AG20443 (cell line): Measurements from ENCODE around the gene THOC6.
A peak's percentile ranks its signal among the peaks of the same experiment; 100 is the strongest.

Source experiments
- DNase-seq: peaks from one replicate; pipeline ENCODE4 v3.0.0; 2012; ENCODE audit warnings: low spot score, mixed read lengths

Gene THOC6

GRCh38 chr16:3023669-3024478 lies at the start of gene THOC6, which contains the start of gene HCFC1R1:
Gene THOC6 (plus strand): TSS chr16:3024035. CDS start chr16:3024327, 292 bp downstream.
Gene HCFC1R1 (minus strand): TSS chr16:3023942. CDS start chr16:3023941, 1 bp downstream.
- DNase-seq: peak; percentile 86

GRCh38 chr16:2974319-2975056 lies 49.3 kb upstream of the THOC6 start:
- no peak for DNase-seq

GRCh38 chr16:2975161-2975795 lies 48.6 kb upstream of the THOC6 start:
- no peak for DNase-seq

GRCh38 chr16:2976201-2976600 lies 47.6 kb upstream of the THOC6 start:
- DNase-seq: no peak

GRCh38 chr16:2976673-2977072 lies 47.2 kb upstream of the THOC6 start:
- DNase-seq: no peak

- DNase-seq: no peak
Observed at GRCh38 chr16:2977440-2977839, 46.4 kb upstream of the THOC6 start.

GRCh38 chr16:2979669-2980226 lies 44.1 kb upstream of the THOC6 start:
- DNase-seq: peak; percentile 30

- peak; percentile 100 for DNase-seq
Observed at GRCh38 chr16:2980227-2981176, 43.3 kb upstream of the THOC6 start, which contains the start of gene PKMYT1. Gene PKMYT1 (minus strand): TSS chr16:2980446. CDS start chr16:2979657, 789 bp downstream.

GRCh38 chr16:2981177-2981898 lies 42.5 kb upstream of the THOC6 start:
- no peak for DNase-seq

GRCh38 chr16:2981899-2982250 lies 42.0 kb upstream of the THOC6 start:
- no peak for DNase-seq

GRCh38 chr16:2982402-2982801 lies 41.4 kb upstream of the THOC6 start:
- DNase-seq: no peak

GRCh38 chr16:2983706-2984136 lies 40.1 kb upstream of the THOC6 start:
- peak; percentile 96 for DNase-seq

GRCh38 chr16:2985462-2985861 lies 38.4 kb upstream of the THOC6 start:
- DNase-seq: no peak

GRCh38 chr16:2985893-2986355 lies 37.9 kb upstream of the THOC6 start:
- DNase-seq: no peak

GRCh38 chr16:2986623-2987188 lies 37.1 kb upstream of the THOC6 start:
- DNase-seq: no peak

- no peak for DNase-seq
Observed at GRCh38 chr16:2987286-2987685, 36.5 kb upstream of the THOC6 start.

GRCh38 chr16:2987833-2988232 lies 36.0 kb upstream of the THOC6 start:
- DNase-seq: no peak

- no peak for DNase-seq
Observed at GRCh38 chr16:2988590-2989099, 35.2 kb upstream of the THOC6 start.

- no peak for DNase-seq
Observed at GRCh38 chr16:2990891-2991290, 32.9 kb upstream of the THOC6 start.
